Eye (tissue), 1 donor: ENCODE measurements around the gene ATOX1.
A peak's percentile ranks its signal among the peaks of the same experiment; 100 is the strongest.
"Not testable (repeated sequence)": the region's sequence is repeated elsewhere in the genome, so short reads cannot be mapped to it uniquely, and the experiment has no call there.

Experiments used
- DNase-seq: peaks from one replicate; pipeline ENCODE4 v3.0.0-alpha.2; 2015

ATOX1 gene

DNA sequence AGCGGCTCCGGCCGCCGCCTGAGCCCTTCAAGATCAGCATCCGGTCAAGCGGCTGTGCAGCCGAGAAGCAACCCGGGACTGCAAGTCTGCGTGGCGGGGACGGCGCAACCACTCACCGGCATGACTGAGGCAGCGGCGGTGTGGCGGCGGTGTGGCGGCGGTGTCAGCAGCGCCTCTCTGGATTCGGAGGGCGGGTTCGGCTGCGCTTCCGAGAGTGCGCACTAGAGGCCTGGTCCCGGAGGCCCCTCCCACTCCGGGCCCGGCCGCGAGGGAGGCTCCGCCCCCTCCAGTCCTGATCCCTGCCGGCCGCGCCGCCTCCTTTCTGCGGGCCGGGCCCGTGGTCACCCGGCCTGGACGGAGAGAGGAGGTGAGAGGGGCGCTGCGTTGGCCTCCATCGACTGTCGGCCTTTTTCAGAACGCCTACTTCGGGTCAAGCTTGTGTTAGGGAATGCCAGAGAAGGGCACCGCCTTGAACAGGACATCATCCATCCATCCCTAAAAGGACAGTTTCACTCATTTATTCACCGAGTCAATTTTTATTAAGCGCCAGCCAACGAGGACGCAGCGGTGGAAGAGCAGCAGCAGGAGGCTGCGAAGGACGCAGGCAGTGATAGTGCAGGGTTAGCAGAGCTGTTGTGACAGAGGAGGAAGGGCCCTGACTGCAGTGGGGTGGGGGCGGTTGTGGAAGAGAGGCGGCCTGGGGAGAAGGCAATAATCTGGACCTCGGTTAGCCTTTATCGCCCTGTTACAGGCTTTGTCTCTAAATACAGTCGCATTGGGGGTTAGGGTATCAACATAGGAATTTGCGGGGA, at the start of gene ATOX1:
TSS of gene ATOX1 (minus strand) at position 202 of the 812 bp plus-strand sequence. CDS start at position 122, 80 bp downstream.
- DNase-seq = peak; percentile 97

DNA sequence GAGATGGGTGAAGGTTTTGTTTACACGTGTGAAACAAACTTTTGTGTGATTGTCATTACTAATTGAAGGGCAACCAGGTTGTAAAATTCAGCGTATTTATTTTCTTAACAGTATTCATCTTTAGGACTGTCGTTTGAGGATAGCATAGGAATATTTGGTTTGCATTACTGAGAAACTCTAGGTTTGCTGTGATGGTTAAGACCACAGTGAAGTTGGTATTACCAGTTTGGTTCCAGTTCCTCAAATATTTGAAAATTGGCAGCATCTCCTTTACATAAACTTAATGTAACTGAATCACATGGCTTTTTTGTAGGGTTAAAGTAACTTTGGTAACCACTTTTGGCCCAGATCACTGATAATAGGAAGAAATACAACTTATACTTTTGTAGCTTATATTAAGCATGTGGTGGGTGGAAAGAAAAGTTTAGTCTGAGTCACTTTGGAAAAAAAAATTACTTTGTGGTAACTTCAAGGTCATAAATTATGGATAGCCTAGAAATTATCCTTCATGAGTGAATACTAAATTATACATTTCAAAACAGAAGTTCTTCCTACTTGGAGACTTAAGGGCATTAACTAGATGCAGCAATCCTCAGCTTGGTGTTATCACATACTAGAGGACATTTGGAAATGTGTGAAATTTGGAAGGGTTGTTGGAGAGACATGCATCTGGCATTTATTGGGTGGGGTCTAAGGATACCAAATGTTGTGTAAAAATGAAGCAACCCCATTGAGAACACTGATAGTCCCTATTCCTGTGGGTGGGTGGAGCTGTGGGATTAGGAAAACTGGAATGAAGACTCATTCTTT, 47.2 kb upstream of the ATOX1 start:
- DNase-seq = no peak

- DNase-seq = no peak
Measured at GRCh38 chr5:151800532-151800931, 42.1 kb upstream of the ATOX1 start.

DNA sequence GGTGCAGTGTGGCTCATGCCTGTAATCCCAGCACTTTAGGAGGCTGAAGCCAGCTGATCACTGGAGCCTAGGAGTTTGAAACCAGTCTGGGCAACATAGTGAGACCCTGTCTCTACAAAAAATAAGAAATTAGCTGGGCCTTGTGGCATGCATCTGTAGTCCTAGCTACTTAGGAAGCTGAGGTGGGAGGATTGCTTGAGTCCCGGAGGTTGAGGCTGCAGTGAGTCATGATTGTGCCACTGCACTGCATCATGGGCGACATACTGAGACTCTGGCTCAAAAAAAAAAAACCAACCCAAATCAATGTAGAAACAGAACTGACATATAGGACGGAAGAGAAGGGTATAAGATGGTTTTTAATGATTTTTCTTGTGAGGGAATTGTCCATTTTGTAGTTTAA, 41.0 kb upstream of the ATOX1 start:
- DNase-seq = no peak

DNA sequence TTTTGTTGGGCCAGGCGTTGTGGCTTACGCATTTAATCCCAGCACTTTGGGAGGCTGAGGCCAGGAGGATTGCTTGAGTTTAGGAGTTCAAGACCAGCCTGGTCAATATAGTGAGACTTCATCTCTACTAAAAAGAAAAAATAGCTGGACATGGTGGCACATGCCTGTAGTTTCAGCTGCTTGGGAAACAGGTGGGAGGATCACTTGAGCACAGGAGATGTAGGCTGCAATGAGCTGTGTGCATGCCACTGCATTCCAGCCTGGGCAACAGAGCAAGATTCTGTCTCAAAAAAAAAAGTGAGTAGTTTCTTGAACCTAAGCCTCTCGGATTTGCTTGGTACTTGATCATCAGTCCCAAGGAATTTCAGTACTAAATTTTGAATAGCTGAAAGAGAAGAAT, 40.2 kb upstream of the ATOX1 start:
- DNase-seq = no peak

- DNase-seq = no peak
Measured at GRCh38 chr5:151795426-151795825, 37.0 kb upstream of the ATOX1 start.

DNA sequence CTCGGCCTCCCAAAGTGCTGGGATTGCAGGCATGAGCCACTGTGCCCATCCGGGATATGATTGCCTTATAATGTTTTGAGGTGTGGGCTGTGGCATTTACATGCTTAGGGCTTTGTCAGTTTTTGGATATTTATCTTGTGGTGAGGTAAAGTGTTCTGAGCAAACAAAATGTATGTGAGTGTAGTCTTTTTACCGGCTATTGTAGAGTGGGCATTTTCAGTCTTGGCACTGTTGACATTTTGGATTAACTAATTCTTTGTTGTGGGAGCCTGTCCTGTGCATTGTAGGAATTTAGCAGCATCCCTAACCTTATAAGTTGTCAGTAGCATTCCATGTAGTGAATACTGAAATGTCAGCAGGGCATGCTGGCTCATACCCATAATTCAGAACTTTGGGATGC, 34.9 kb upstream of the ATOX1 start:
- DNase-seq = no peak

GRCh38 chr5:151787817-151788216, 29.4 kb upstream of the ATOX1 start:
- DNase-seq = no peak

GRCh38 chr5:151786468-151786867, 28.0 kb upstream of the ATOX1 start:
- no peak for DNase-seq

- DNase-seq = no peak
Measured at GRCh38 chr5:151784141-151784540, 25.7 kb upstream of the ATOX1 start.

DNA sequence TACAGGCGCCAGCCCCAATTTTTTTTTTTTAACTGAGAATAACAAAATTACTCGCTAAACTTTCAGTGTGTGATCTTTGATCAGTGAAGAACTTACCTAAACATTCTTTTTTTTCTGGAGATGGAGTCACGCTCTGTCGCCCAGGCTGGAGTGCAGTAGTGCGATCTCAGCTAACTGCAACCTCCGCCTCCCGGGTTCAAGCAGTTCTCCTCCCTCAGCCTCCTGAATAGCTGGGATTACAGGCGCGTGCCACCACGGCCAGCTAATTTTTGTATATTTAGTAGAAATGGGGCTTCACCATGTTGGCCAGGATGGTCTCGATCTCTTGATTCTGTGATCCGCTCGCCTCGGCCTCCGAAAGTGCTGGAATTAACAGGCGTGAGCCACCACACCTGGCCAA, 25.2 kb upstream of the ATOX1 start:
- DNase-seq = not testable (repeated sequence)

GRCh38 chr5:151781201-151781600, 22.8 kb upstream of the ATOX1 start:
- DNase-seq = no peak

- DNase-seq = no peak
Measured at GRCh38 chr5:151780348-151780747, 21.9 kb upstream of the ATOX1 start.

DNA sequence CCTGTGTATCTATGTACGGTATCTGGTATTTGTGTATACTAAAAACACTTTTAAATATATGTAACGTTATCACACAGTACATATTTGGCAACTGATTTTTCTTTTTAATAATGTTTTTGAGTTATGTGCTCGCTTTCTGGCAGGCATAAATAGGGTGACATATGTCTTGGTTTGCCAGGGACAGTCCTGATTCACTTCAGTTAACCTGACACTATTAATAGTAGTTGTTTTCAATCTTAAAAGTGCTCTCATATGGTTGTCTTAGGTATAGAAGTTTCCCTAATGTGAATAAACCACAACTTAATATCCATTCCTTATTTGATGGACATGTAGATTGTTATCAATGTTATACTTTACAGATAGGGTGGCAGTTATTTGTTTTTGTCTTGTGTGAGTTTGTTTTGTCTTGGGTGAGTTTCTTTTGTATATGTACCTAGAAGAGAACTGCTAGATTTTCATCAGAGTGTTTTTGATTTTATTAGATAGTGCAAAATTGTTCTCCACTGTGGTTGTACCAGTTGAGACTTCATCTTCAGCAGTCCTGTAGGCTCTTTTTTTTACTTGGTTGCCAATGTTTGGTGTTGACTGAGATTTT, 21.2 kb upstream of the ATOX1 start:
- DNase-seq = no peak

- no peak for DNase-seq
Measured at GRCh38 chr5:151775025-151775606, 16.7 kb upstream of the ATOX1 start.

DNA sequence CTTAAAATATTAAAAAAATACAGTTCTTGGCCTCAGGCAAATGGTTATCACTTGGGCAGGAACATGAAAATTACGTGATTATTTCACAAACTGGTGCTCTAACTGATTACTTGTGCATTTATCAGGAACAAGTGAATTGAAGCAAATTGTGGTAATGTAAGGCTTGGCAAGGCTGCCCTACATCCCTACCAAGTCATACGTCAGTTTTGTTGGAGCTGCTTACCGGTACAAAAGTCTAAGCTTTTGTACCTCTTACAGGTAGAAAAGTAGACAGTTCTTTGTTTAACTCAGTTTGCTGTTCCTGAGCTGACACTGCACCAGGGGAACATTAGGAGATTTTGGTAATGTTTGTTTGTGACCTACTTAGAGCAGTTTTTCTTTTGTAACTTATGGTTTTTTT, 15.5 kb upstream of the ATOX1 start:
- peak; percentile 39 for DNase-seq

DNA sequence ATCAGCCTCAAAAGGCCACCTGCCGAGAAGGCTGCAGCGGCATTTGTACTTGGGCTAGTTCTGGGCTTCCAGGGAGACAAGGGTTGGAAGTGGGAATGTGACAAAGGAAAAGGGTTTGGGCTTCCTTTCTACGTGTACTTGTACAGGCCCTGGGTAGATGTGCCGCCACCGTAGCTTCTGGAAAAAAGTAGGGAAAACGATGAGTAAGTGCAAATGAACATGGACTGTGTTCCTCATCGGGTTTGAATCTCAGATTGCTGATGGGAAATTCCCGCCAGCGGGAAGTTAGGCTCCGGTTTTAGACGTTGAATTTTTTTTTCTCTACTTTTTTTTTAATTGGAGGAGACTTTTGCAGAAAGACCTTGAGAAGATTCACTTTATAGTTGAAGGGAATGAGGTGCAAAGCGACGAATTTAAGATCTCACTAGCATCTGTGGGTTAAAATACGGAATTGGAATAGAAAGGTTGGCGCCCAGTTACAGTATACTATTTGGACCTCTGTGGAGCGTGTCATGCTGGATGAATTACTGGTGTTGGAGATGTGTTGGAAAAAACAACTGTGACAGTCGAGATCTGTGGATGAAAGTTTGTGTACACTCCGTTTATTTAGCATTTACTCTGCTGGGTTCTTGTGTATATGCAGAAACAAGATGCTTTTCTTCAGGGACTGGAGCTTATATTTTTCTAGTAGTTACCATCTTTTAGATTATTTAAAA, 14.6 kb upstream of the ATOX1 start:
- no peak for DNase-seq

- peak; percentile 79 for DNase-seq
Measured at GRCh38 chr5:151772029-151772845, 13.8 kb upstream of the ATOX1 start.

DNA sequence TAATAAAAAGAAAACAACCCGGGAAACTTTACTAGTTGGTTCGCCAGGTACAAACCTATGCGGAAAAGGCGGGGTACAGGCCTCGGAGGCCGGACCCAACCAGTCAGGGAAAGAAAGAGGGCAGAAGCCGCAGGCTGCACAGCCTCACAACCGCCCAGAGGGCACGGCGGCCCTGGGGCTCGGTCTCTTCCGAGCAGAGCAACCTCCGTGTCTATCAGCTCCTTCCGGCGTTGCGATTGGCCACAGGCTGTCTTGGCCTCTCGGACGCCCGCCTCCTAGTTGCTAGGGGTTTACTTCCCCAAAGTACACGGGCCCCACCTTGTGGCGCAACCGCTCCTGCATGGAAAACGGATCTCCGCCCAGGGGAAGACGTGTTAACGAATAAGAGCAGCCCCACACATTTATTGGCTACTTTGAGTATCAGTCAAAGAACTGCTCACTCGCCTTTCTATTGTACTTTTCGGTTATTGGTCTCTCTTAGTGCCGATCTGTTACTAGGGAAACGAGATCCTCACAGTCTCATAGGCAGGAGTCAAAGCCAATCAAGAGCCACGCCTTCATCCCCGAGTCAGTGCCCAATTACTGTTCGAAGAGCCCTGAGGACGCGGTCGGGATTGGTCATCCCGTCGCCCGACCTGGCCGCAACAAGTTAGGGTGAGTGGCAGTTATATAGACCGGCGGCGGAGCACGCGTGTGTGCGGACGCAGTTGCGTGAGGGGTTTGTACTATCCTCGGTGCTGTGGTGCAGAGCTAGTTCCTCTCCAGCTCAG, 13.0 kb upstream of the ATOX1 start, which contains the start of gene G3BP1:
TSS of gene G3BP1 (plus strand) at position 696 of the 770 bp plus-strand sequence. CDS start 14,667 bp downstream, outside the sequence.
- peak; percentile 100 for DNase-seq

GRCh38 chr5:151770383-151771258, 12.2 kb upstream of the ATOX1 start:
- DNase-seq = peak; percentile 93
